ENCODE results near the gene TTLL12.

The TTLL12 gene

GRCh38 chr22:43217285-43218030, 30.5 kb upstream of the TTLL12 start:
- no peak overlapping the region for H2AFZ ChIP-seq (ENCODE audit: low read depth, low read length, severe bottlenecking)
- H3K9me2 ChIP-seq (replicated peaks; ENCODE audit: insufficient read depth, low read length), result no peaks in the 10 kb centered on the region
- no peaks in the 10 kb centered on the region for H4K20me1 ChIP-seq (ENCODE audit: low read depth, low read length)
- H3F3A ChIP-seq (ENCODE audit: insufficient read depth), result no peaks in the 10 kb centered on the region
- no peaks in the 10 kb centered on the region for H3K9me3 ChIP-seq (ENCODE audit: insufficient read depth, low read length)
- no peak overlapping the region for H3K4me3 ChIP-seq (ENCODE audit: insufficient read depth, low read length, poor library complexity, severe bottlenecking)
- no peaks in the 10 kb centered on the region for H3K27me3 ChIP-seq (ENCODE audit: low read length)
- no peak for TF ChIP-seq EZH2phosphoT487 (conservative IDR thresholded peaks at IDR 0.05; ENCODE audit: low read length)
- TF ChIP-seq, protein P1, sequence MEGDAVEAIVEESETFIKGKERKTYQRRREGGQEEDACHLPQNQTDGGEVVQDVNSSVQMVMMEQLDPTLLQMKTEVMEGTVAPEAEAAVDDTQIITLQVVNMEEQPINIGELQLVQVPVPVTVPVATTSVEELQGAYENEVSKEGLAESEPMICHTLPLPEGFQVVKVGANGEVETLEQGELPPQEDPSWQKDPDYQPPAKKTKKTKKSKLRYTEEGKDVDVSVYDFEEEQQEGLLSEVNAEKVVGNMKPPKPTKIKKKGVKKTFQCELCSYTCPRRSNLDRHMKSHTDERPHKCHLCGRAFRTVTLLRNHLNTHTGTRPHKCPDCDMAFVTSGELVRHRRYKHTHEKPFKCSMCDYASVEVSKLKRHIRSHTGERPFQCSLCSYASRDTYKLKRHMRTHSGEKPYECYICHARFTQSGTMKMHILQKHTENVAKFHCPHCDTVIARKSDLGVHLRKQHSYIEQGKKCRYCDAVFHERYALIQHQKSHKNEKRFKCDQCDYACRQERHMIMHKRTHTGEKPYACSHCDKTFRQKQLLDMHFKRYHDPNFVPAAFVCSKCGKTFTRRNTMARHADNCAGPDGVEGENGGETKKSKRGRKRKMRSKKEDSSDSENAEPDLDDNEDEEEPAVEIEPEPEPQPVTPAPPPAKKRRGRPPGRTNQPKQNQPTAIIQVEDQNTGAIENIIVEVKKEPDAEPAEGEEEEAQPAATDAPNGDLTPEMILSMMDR (IDR thresholded peaks at IDR 0.05; ENCODE audit: insufficient read depth, low read length, poor library complexity, severe bottlenecking), result no peak
- H3K79me2 ChIP-seq (ENCODE audit: insufficient read depth, low read length), result no peaks in the 10 kb centered on the region
- H3K27ac ChIP-seq (ENCODE audit: low read depth, low read length), result no peak overlapping the region
- H3K36me3 ChIP-seq (ENCODE audit: low read length), result no peaks in the 10 kb centered on the region
- no peak overlapping the region for H3K4me2 ChIP-seq (ENCODE audit: low read depth, low read length, poor library complexity, severe bottlenecking)
- no peak overlapping the region for H3K9ac ChIP-seq (ENCODE audit: low read length)

- no peak overlapping the region for H2AFZ ChIP-seq (ENCODE audit: low read depth, low read length, severe bottlenecking)
- H3K36me3 ChIP-seq (ENCODE audit: low read length), result no peaks in the 10 kb centered on the region
- H4K20me1 ChIP-seq (ENCODE audit: low read depth, low read length), result no peaks in the 10 kb centered on the region
- H3K4me2 ChIP-seq (ENCODE audit: low read depth, low read length, poor library complexity, severe bottlenecking), result no peak overlapping the region
- no peaks in the 10 kb centered on the region for H3K9me2 ChIP-seq (replicated peaks; ENCODE audit: insufficient read depth, low read length)
- no peak overlapping the region for H3K4me3 ChIP-seq (ENCODE audit: insufficient read depth, low read length, poor library complexity, severe bottlenecking)
- H3K27me3 ChIP-seq (ENCODE audit: low read length), result no peaks in the 10 kb centered on the region
- TF ChIP-seq, protein P1 (IDR thresholded peaks at IDR 0.05; ENCODE audit: insufficient read depth, low read length, poor library complexity, severe bottlenecking), result no peak
- no peak for TF ChIP-seq EZH2phosphoT487 (conservative IDR thresholded peaks at IDR 0.05; ENCODE audit: low read length)
- no peaks in the 10 kb centered on the region for H3K79me2 ChIP-seq (ENCODE audit: insufficient read depth, low read length)
- H3F3A ChIP-seq (ENCODE audit: insufficient read depth), result no peaks in the 10 kb centered on the region
- H3K9ac ChIP-seq (ENCODE audit: low read length), result no peak overlapping the region
- H3K9me3 ChIP-seq (ENCODE audit: insufficient read depth, low read length), result no peaks in the 10 kb centered on the region
- H3K27ac ChIP-seq (ENCODE audit: low read depth, low read length), result no peak overlapping the region
Measured at GRCh38 chr22:43216738-43217137, 29.8 kb upstream of the TTLL12 start.

DNA sequence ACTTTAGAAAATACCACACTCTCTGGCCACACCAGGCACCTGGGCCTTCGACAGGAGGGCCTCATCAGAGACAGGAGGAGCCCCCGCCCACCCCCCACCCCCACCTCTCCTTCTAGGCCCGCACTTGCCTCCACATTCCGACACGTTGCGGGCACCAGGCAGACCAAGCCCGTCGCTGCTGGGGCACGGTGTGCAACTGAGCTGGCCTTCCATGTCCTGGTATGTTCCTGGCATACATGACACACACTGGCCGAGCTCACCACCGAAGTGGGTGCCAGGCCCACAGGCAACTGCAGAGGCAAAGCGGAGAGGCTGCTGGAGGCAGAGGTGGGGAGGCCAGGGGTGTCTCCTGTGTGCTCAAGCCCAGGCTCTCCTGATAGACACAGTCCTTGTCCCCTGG, 27.0 kb upstream of the TTLL12 start:
- no peaks in the 10 kb centered on the region for H3K9me3 ChIP-seq (ENCODE audit: insufficient read depth, low read length)
- H3K9me2 ChIP-seq (replicated peaks; ENCODE audit: insufficient read depth, low read length), result no peaks in the 10 kb centered on the region
- TF ChIP-seq, protein P1 (IDR thresholded peaks at IDR 0.05; ENCODE audit: insufficient read depth, low read length, poor library complexity, severe bottlenecking), result no peak
- no peak for TF ChIP-seq EZH2phosphoT487 (conservative IDR thresholded peaks at IDR 0.05; ENCODE audit: low read length)
- no peaks in the 10 kb centered on the region for H4K20me1 ChIP-seq (ENCODE audit: low read depth, low read length)
- H3K9ac ChIP-seq (ENCODE audit: low read length), result no peak overlapping the region
- H3K27me3 ChIP-seq (ENCODE audit: low read length), result no peaks in the 10 kb centered on the region
- no peak overlapping the region for H3K4me2 ChIP-seq (ENCODE audit: low read depth, low read length, poor library complexity, severe bottlenecking)
- no peaks in the 10 kb centered on the region for H3K36me3 ChIP-seq (ENCODE audit: low read length)
- no peaks in the 10 kb centered on the region for H3K79me2 ChIP-seq (ENCODE audit: insufficient read depth, low read length)
- H3F3A ChIP-seq (ENCODE audit: insufficient read depth), result no peaks in the 10 kb centered on the region
- no peak overlapping the region for H2AFZ ChIP-seq (ENCODE audit: low read depth, low read length, severe bottlenecking)
- no peak overlapping the region for H3K27ac ChIP-seq (ENCODE audit: low read depth, low read length)
- no peak overlapping the region for H3K4me3 ChIP-seq (ENCODE audit: insufficient read depth, low read length, poor library complexity, severe bottlenecking)

Data from SU-DHL-6 (cell line).